ENCODE data around the gene GRB7. TPM values are rescaled to one million over a fixed set of nuclear protein-coding genes. Genes with fewer than 3 reads are reported as not detected.

The GRB7 gene
- polyA plus RNA-seq, 2 of the 4 experiments (the other 2 are of a cell fraction), result 5.9 to 10.1 TPM

DNA sequence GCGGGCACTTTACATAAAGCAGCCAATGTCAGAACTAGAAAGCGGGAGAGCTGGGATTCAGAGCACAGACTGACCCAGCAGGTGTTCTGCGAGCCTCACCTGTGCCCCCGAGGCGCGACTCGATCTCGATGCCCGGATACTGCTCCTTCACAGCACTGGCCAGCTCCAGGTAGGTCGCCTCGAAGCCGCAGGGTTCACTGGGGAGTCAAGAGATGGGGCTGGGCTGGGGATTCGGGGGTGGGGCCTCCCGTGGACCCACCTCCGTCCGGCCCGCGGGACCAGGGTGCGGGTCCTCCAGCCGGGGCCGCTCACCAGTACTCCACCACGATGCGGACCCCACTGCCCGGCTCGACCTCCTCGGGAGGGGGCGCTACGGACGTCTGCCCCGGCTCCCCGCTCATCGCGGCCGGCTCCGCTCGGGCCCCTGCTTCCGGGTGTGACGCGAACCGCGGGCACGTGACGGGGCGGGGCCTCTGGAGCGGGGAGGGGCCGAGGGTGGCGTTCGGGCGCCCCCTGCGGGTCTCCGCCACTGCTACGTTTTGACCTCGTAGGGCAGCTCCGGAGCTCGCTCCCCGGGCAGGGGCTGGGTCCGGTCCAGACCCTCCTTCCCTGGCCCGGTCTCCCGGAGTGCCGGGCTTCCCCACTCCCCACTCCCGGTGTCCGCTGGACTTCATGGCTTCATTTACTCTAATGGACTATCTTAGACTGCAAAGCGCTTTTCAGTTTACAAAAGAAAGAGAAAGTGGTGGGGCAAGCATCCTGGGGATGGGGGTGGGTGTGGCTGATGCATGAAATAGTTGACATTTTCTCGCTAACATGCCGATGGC, 7.4 kb upstream of the GRB7 start, which contains the start of gene MIEN1:
Gene MIEN1, minus strand, starts transcription at position 438 of the 827 bp plus-strand sequence. Its CDS starts 37 bp downstream, at position 401.
- ATAC-seq (peak; percentile 82 to 90), DNase-seq (ENCODE audit: low read depth in 1 of 2, low spot score in 1 of 2) (peak; percentile 91 to 95), FAIRE-seq (no peak)
- Histone ChIP-seq H3K4me3 (peak within 1 kb of the TSS; percentile 60), H3K4me1 (peaks cover 6% of the 10 kb centered on the region), H3K9me3 (no peaks in the 10 kb centered on the region), H3K27ac (peak within 1 kb of the TSS; percentile 93 to 94), H3K4me2 (peak within 1 kb of the TSS; percentile 95)
- ChIA-PET CTCF (interaction anchor here (0.6 to 5.8 kb wide), 51 partner anchors 9 to 1023 kb away, joined by 3 to 171 read pairs (median 5); partner anchors contain the start of genes ERBB2, PGAP3, PNMT and PPP1R1B), POLR2A (interaction anchor here (0.6 to 3.2 kb wide), 21 partner anchors 9 to 763 kb away, joined by 3 to 42 read pairs (median 5); partner anchors contain the start of genes CDK12, ERBB2, FBXO47 and PGAP3)
- WGBS (ENCODE audit: missing lambda C conversion rate), result 2% methylated on average over 41 of the region's 65 CpGs
- TF ChIP-seq POLR2A (IDR thresholded peaks at IDR 0.05; ENCODE audit: low read length) (peak; percentile 78), TP53 (CRISPR knock-in tag; IDR thresholded peaks at IDR 0.05) (no peak), RARB (CRISPR knock-in tag; IDR thresholded peaks at IDR 0.05) (no peak), RCOR1 (IDR thresholded peaks at IDR 0.05; ENCODE audit: low read depth, low read length) (0 out of 2 replicates have a peak, but pooled peaks have one; percentile 79), KDM1A (IDR thresholded peaks at IDR 0.05; ENCODE audit: low read depth) (no peak), RNF2 (IDR thresholded peaks at IDR 0.05; ENCODE audit: borderline replicate concordance, low read depth) (no peak), POLR2AphosphoS2 (conservative IDR thresholded peaks at IDR 0.05; ENCODE audit: low read length) (no peak), FOXS1 (CRISPR knock-in tag; IDR thresholded peaks at IDR 0.05) (no peak), SREBF2 (IDR thresholded peaks at IDR 0.05) (no peak), JUN (IDR thresholded peaks at IDR 0.05) (peak; percentile 64 to 90; a peak in 4 of 5 replicates), FOSB (CRISPR knock-in tag; IDR thresholded peaks at IDR 0.05) (no peak), GATA3 (IDR thresholded peaks at IDR 0.05; ENCODE audit: borderline replicate concordance) (no peak), MAFK (IDR thresholded peaks at IDR 0.05; ENCODE audit: partially characterized antibody) (no peak), ZSCAN20 (CRISPR knock-in tag; IDR thresholded peaks at IDR 0.05) (no peak), ESRRA (IDR thresholded peaks at IDR 0.05; ENCODE audit: borderline replicate concordance, low read length) (no peak), CHD4 (IDR thresholded peaks at IDR 0.05; ENCODE audit: borderline replicate concordance) (no peak), CBX8 (IDR thresholded peaks at IDR 0.05) (no peak), ZNF302 (CRISPR knock-in tag; IDR thresholded peaks at IDR 0.05) (no peak), HOXA7 (CRISPR knock-in tag; IDR thresholded peaks at IDR 0.05) (no peak), E2F6 (IDR thresholded peaks at IDR 0.05; ENCODE audit: borderline replicate concordance, low read depth) (peak; percentile 69; the same call in 1 of the 2 replicates), NPAS2 (CRISPR knock-in tag; IDR thresholded peaks at IDR 0.05; ENCODE audit: borderline replicate concordance) (peak; percentile 43; the same call in 1 of the 2 replicates), PHF8 (IDR thresholded peaks at IDR 0.05; ENCODE audit: borderline replicate concordance, low read depth) (peak; percentile 96), HOXB13 (CRISPR knock-in tag; IDR thresholded peaks at IDR 0.05; ENCODE audit: low read depth) (no peak), REST (IDR thresholded peaks at IDR 0.05) (no peak; the same call in 1 of the 2 replicates), CHD2 (IDR thresholded peaks at IDR 0.05; ENCODE audit: low read length, partially characterized antibody) (no peak), HOXB5 (CRISPR knock-in tag; IDR thresholded peaks at IDR 0.05) (no peak), SMC3 (IDR thresholded peaks at IDR 0.05) (peak; percentile 90)
- TF ChIP-seq, protein P1, sequence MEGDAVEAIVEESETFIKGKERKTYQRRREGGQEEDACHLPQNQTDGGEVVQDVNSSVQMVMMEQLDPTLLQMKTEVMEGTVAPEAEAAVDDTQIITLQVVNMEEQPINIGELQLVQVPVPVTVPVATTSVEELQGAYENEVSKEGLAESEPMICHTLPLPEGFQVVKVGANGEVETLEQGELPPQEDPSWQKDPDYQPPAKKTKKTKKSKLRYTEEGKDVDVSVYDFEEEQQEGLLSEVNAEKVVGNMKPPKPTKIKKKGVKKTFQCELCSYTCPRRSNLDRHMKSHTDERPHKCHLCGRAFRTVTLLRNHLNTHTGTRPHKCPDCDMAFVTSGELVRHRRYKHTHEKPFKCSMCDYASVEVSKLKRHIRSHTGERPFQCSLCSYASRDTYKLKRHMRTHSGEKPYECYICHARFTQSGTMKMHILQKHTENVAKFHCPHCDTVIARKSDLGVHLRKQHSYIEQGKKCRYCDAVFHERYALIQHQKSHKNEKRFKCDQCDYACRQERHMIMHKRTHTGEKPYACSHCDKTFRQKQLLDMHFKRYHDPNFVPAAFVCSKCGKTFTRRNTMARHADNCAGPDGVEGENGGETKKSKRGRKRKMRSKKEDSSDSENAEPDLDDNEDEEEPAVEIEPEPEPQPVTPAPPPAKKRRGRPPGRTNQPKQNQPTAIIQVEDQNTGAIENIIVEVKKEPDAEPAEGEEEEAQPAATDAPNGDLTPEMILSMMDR (IDR thresholded peaks at IDR 0.05), result peak; percentile 96
- TF ChIP-seq, protein P2, sequence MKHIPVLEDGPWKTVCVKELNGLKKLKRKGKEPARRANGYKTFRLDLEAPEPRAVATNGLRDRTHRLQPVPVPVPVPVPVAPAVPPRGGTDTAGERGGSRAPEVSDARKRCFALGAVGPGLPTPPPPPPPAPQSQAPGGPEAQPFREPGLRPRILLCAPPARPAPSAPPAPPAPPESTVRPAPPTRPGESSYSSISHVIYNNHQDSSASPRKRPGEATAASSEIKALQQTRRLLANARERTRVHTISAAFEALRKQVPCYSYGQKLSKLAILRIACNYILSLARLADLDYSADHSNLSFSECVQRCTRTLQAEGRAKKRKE (CRISPR knock-in tag; IDR thresholded peaks at IDR 0.05; ENCODE audit: low read depth), result peak; percentile 2; the same call in 1 of the 2 replicates
- TF ChIP-seq, protein P3, sequence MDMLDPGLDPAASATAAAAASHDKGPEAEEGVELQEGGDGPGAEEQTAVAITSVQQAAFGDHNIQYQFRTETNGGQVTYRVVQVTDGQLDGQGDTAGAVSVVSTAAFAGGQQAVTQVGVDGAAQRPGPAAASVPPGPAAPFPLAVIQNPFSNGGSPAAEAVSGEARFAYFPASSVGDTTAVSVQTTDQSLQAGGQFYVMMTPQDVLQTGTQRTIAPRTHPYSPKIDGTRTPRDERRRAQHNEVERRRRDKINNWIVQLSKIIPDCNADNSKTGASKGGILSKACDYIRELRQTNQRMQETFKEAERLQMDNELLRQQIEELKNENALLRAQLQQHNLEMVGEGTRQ (IDR thresholded peaks at IDR 0.05), result peak; percentile 96
- TF ChIP-seq, protein P4, sequence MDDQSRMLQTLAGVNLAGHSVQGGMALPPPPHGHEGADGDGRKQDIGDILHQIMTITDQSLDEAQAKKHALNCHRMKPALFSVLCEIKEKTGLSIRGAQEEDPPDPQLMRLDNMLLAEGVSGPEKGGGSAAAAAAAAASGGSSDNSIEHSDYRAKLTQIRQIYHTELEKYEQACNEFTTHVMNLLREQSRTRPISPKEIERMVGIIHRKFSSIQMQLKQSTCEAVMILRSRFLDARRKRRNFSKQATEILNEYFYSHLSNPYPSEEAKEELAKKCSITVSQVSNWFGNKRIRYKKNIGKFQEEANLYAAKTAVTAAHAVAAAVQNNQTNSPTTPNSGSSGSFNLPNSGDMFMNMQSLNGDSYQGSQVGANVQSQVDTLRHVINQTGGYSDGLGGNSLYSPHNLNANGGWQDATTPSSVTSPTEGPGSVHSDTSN (IDR thresholded peaks at IDR 0.05), result no peak

Measured in A549 (cell line).